C4-2B (cell line): ENCODE measurements around the gene RITA1.

Experiments
- ZFX ChIP-seq: fragments of 450-650 bp; IDR thresholded peaks from 2 replicates; pipeline ENCODE4 v1.6.1; 2017
- TF ChIP-seq, protein P1 (sequence below): fragments of 450-650 bp; conservative IDR thresholded peaks from 2 replicates; pipeline ENCODE4 v1.5.1; 2017; ENCODE audit warnings: mild to moderate bottlenecking

DNA sequence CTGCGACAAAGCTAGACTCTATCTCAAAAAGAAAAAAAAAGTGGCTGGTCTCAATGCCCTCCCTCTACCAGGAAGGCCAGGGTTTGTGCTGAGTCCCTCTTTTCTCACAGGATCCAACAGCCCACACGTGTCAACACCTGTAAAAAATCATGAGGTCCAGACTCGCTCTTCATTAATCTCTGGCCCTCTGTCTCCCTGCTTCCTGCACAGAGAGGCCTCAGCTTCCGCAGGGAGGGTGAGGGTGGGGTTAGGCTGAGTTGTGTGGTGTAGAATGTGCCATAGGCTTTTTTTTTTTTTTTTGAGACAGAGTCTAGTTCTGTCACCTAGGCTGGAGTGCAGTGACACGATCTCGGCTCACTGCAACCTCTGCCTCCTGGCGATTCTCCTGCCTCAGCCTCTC lies 29.9 kb upstream of the RITA1 start:
- TF ChIP-seq, protein P1, sequence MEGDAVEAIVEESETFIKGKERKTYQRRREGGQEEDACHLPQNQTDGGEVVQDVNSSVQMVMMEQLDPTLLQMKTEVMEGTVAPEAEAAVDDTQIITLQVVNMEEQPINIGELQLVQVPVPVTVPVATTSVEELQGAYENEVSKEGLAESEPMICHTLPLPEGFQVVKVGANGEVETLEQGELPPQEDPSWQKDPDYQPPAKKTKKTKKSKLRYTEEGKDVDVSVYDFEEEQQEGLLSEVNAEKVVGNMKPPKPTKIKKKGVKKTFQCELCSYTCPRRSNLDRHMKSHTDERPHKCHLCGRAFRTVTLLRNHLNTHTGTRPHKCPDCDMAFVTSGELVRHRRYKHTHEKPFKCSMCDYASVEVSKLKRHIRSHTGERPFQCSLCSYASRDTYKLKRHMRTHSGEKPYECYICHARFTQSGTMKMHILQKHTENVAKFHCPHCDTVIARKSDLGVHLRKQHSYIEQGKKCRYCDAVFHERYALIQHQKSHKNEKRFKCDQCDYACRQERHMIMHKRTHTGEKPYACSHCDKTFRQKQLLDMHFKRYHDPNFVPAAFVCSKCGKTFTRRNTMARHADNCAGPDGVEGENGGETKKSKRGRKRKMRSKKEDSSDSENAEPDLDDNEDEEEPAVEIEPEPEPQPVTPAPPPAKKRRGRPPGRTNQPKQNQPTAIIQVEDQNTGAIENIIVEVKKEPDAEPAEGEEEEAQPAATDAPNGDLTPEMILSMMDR = no peak
- no peak for TF ChIP-seq ZFX
